GM12864 (cell line): ENCODE measurements around the gene TUBB2A.

Experiments used
- DNase-seq: peaks from one replicate; pipeline ENCODE4 v3.0.0-alpha.2; 2011; ENCODE audit warnings: low read depth
- H3K4me3 ChIP-seq: 2 replicates; pipeline ENCODE4 v1.5.1; 2011; ENCODE audit warnings: mild to moderate bottlenecking, low read depth, low read length, control low read depth
- CTCF ChIP-seq: IDR thresholded peaks from 2 replicates; pipeline ENCODE4 v1.5.1; 2011; ENCODE audit warnings: low read depth, mild to moderate bottlenecking, moderate library complexity, low read length, control low read depth, inconsistent platforms; ENCODE audit errors: missing control alignments

Gene TUBB2A

GRCh38 chr6:3133515-3133914 is 23.8 kb downstream of the TUBB2A start:
- no peak for TF ChIP-seq CTCF
- H3K4me3 ChIP-seq, result no peak overlapping the region
- no peak for DNase-seq

GRCh38 chr6:3131695-3132094 is 25.6 kb downstream of the TUBB2A start:
- H3K4me3 ChIP-seq, result no peak overlapping the region
- DNase-seq, result no peak
- TF ChIP-seq CTCF, result no peak

- DNase-seq, result no peak
- no peak for TF ChIP-seq CTCF
- no peak overlapping the region for H3K4me3 ChIP-seq
Observed at GRCh38 chr6:3128356-3129108, 28.8 kb downstream of the TUBB2A start.

GRCh38 chr6:3125815-3126214 is 31.5 kb downstream of the TUBB2A start:
- no peak for TF ChIP-seq CTCF
- no peak overlapping the region for H3K4me3 ChIP-seq
- no peak for DNase-seq

- no peak overlapping the region for H3K4me3 ChIP-seq
- DNase-seq, result no peak
- no peak for TF ChIP-seq CTCF
Observed at GRCh38 chr6:3124667-3125066, 32.7 kb downstream of the TUBB2A start.

GRCh38 chr6:3122823-3123182 is 34.5 kb downstream of the TUBB2A start:
- H3K4me3 ChIP-seq, result no peak overlapping the region
- DNase-seq, result no peak
- no peak for TF ChIP-seq CTCF

- no peak overlapping the region for H3K4me3 ChIP-seq
- TF ChIP-seq CTCF, result no peak
- DNase-seq, result no peak
Observed at GRCh38 chr6:3120765-3121089, 36.6 kb downstream of the TUBB2A start.
